WTC11 (cell line): Measurements from ENCODE around the gene SEMA4D. TPM values are rescaled to one million over a fixed set of nuclear protein-coding genes. Genes with fewer than 3 reads are reported as not detected.

Source experiments
- ATAC-seq: fragments of 200-7000 bp; cut with Tn5 transposase; 2 replicates; pipeline ENCODE4 v1.10.0; 2021; ENCODE audit warnings: mild to moderate bottlenecking, moderate library complexity
- CTCF ChIA-PET: fragments of 300-600 bp; sonication (Branson Sonifier 250); formaldehyde crosslinking; loops from one replicate; lab custom pipeline; 2021; ENCODE audit warnings: antibody characterized with exemption; lab: Charles Lee
- POLR2A ChIA-PET: fragments of 350-600 bp; sonication (Branson Sonifier 250); formaldehyde crosslinking; loops from one replicate; lab custom pipeline; 2021; ENCODE audit warnings: antibody characterized with exemption; lab: Charles Lee
- DNase-seq: peaks from one replicate; pipeline ENCODE4 v3.0.0; 2021; ENCODE audit warnings: low spot score
- H3K27ac Mint-ChIP-seq: 2 replicates; pipeline ENCODE4 v1.8.0; 2021; ENCODE audit warnings: mixed read lengths
- H3K27me3 Mint-ChIP-seq: 2 replicates; pipeline ENCODE4 v1.8.0; 2021; ENCODE audit warnings: low read depth, mild to moderate bottlenecking, moderate library complexity, mixed read lengths
- H3K36me3 Mint-ChIP-seq: 2 replicates; pipeline ENCODE4 v1.8.0; 2021; ENCODE audit warnings: mixed read lengths
- H3K4me1 Mint-ChIP-seq: 2 replicates; pipeline ENCODE4 v1.8.0; 2022; ENCODE audit warnings: mixed read lengths
- H3K4me3 Mint-ChIP-seq: 2 replicates; pipeline ENCODE4 v1.8.0; 2021; ENCODE audit warnings: mild to moderate bottlenecking, moderate library complexity, mixed read lengths
- H3K9me3 Mint-ChIP-seq: 2 replicates; pipeline ENCODE4 v1.8.0; 2021; ENCODE audit warnings: mixed read lengths
- E2F4 ChIP-seq: sonication (generic); formaldehyde crosslinking; IDR thresholded peaks from 2 replicates; pipeline ENCODE4 v1.8.1; 2022; ENCODE audit warnings: low read depth, mild to moderate bottlenecking, moderate library complexity, missing genetic modification reagents, borderline replicate concordance
- ESRRA ChIP-seq: sonication (generic); formaldehyde crosslinking; IDR thresholded peaks from 2 replicates; pipeline ENCODE4 v1.8.1; 2022; ENCODE audit warnings: mild to moderate bottlenecking, missing genetic modification reagents, borderline replicate concordance
- FOXJ3 ChIP-seq: sonication (generic); formaldehyde crosslinking; IDR thresholded peaks from 2 replicates; pipeline ENCODE4 v1.9.0; 2021; ENCODE audit warnings: missing genetic modification reagents, mild to moderate bottlenecking, borderline replicate concordance
- MLX ChIP-seq: sonication (generic); formaldehyde crosslinking; IDR thresholded peaks from 2 replicates; pipeline ENCODE4 v1.8.1; 2023; ENCODE audit warnings: mild to moderate bottlenecking, missing genetic modification reagents, moderate library complexity
- NFE2L1 ChIP-seq: sonication (generic); formaldehyde crosslinking; IDR thresholded peaks from 2 replicates; pipeline ENCODE4 v1.8.1; 2023; ENCODE audit warnings: missing genetic modification reagents
- NFYB ChIP-seq: sonication (generic); formaldehyde crosslinking; conservative IDR thresholded peaks from 2 replicates; pipeline ENCODE4 v1.8.0; 2022; ENCODE audit warnings: low read depth, missing genetic modification reagents
- NR2C2 ChIP-seq: sonication (generic); formaldehyde crosslinking; IDR thresholded peaks from 2 replicates; pipeline ENCODE4 v1.8.0; 2022; ENCODE audit warnings: mild to moderate bottlenecking, missing genetic modification reagents
- OVOL2 ChIP-seq: fragments of 250-450 bp; sonication (Bioruptor Pico); IDR thresholded peaks from 2 replicates; pipeline ENCODE4 v1.9.0; 2021; ENCODE audit warnings: mild to moderate bottlenecking, borderline replicate concordance
- PRDM15 ChIP-seq: sonication (generic); formaldehyde crosslinking; IDR thresholded peaks from 2 replicates; pipeline ENCODE4 v1.8.0; 2022; ENCODE audit warnings: missing genetic modification reagents
- PRRX2 ChIP-seq: fragments of 250-450 bp; sonication (Bioruptor Pico); IDR thresholded peaks from 2 replicates; pipeline ENCODE4 v1.8.0; 2021; ENCODE audit warnings: mild to moderate bottlenecking
- RORB ChIP-seq: fragments of 250-450 bp; sonication (Bioruptor Pico); IDR thresholded peaks from 2 replicates; pipeline ENCODE4 v1.9.0; 2021; ENCODE audit warnings: mild to moderate bottlenecking
- ZNF121 ChIP-seq: sonication (generic); formaldehyde crosslinking; IDR thresholded peaks from 2 replicates; pipeline ENCODE4 v1.8.0; 2023; ENCODE audit warnings: missing genetic modification reagents
- ZNF281 ChIP-seq: sonication (generic); formaldehyde crosslinking; IDR thresholded peaks from 2 replicates; pipeline ENCODE4 v1.8.0; 2023; ENCODE audit warnings: mild to moderate bottlenecking, missing genetic modification reagents
- ZNF396 ChIP-seq: fragments of 250-450 bp; sonication (Bioruptor Pico); IDR thresholded peaks from 2 replicates; pipeline ENCODE4 v1.8.0; 2021; ENCODE audit warnings: mild to moderate bottlenecking, moderate library complexity, borderline replicate concordance
- ZNF512 ChIP-seq: sonication (generic); formaldehyde crosslinking; IDR thresholded peaks from 2 replicates; pipeline ENCODE4 v1.8.1; 2022; ENCODE audit warnings: missing genetic modification reagents, borderline replicate concordance
- ZNF532 ChIP-seq: fragments of 250-450 bp; sonication (Bioruptor Pico); IDR thresholded peaks from 2 replicates; pipeline ENCODE4 v1.9.0; 2021; ENCODE audit warnings: mild to moderate bottlenecking, borderline replicate concordance
- total RNA-seq: library from RNA; stranded (reverse); gene quantifications from 3 replicates; pipeline ENCODE4 v1.2.3, GENCODE V29; 2021

SEMA4D gene
- total RNA-seq, 1 experiment from 2014 or later, result 67.8 TPM

GRCh38 chr9:89433826-89434225 lies 64.1 kb downstream of the SEMA4D start (continued):
- TF ChIP-seq E2F4 (no peak), ZNF532 (CRISPR knock-in tag) (no peak), ZNF121 (no peak), NR2C2 (no peak)

GRCh38 chr9:89432986-89433530 lies 64.9 kb downstream of the SEMA4D start:
- peak overlapping the region; percentile 62 for H3K27ac Mint-ChIP-seq
- ChIA-PET CTCF (no interaction called here), POLR2A (no interaction called here)
- ATAC-seq (no peak), DNase-seq (no peak)
- H3K4me1 Mint-ChIP-seq, result peaks cover 89% of the 10 kb centered on the region
- no peaks in the 10 kb centered on the region for H3K36me3 Mint-ChIP-seq
- H3K4me3 Mint-ChIP-seq, result no peak overlapping the region
- TF ChIP-seq ESRRA (CRISPR knock-in tag), result 0 out of 2 replicates have a peak, but pooled peaks have one; percentile 35
- no peak for TF ChIP-seq NFYB (CRISPR knock-in tag)
- H3K27me3 Mint-ChIP-seq, result no peaks in the 10 kb centered on the region
- H3K9me3 Mint-ChIP-seq, result no peaks in the 10 kb centered on the region

GRCh38 chr9:89431930-89432725 lies 65.8 kb downstream of the SEMA4D start:
- no peaks in the 10 kb centered on the region for H3K9me3 Mint-ChIP-seq
- no peak overlapping the region for H3K4me3 Mint-ChIP-seq
- no peaks in the 10 kb centered on the region for H3K27me3 Mint-ChIP-seq
- ChIA-PET CTCF (interaction anchor here (0.8 to 6.0 kb wide), 3 partner anchors 25 to 161 kb away, joined by 3 to 135 read pairs (median 4); no protein-coding TSS in a partner anchor), POLR2A (no interaction called here)
- DNase-seq, result no peak
- H3K36me3 Mint-ChIP-seq, result no peaks in the 10 kb centered on the region
- H3K4me1 Mint-ChIP-seq, result peaks cover 80% of the 10 kb centered on the region
- peak overlapping the region; percentile 78 for H3K27ac Mint-ChIP-seq
- no peak for ATAC-seq
- TF ChIP-seq FOXJ3 (CRISPR knock-in tag) (no peak), OVOL2 (no peak), RORB (no peak), ZNF396 (CRISPR knock-in tag) (no peak), MLX (CRISPR knock-in tag) (no peak), NFE2L1 (CRISPR knock-in tag) (no peak), PRRX2 (CRISPR knock-in tag) (no peak), ZNF512 (CRISPR knock-in tag) (no peak), ZNF281 (no peak), PRDM15 (CRISPR knock-in tag) (no peak)
